Chondrocyte (in vitro differentiated cells): Measurements from ENCODE around the gene CELSR3. TPM values are rescaled to one million over a fixed set of nuclear protein-coding genes. Genes with fewer than 3 reads are reported as not detected.

ENCODE experiments used
- DNase-seq: peaks from one replicate; pipeline ENCODE4 v3.0.0; 2021; ENCODE audit warnings: mixed read lengths, low spot score
- H3K27ac Mint-ChIP-seq: one replicate; pipeline ENCODE4 v1.8.0; 2021; ENCODE audit warnings: mild to moderate bottlenecking, moderate library complexity, mixed read lengths; ENCODE audit not compliant: unreplicated experiment
- H3K27me3 Mint-ChIP-seq: 2 replicates; pipeline ENCODE4 v1.8.0; 2021; ENCODE audit warnings: low read depth, mixed read lengths
- H3K36me3 Mint-ChIP-seq: 2 replicates; pipeline ENCODE4 v1.8.0; 2021; ENCODE audit warnings: low read depth, mixed read lengths
- H3K4me1 Mint-ChIP-seq: 2 replicates; pipeline ENCODE4 v1.8.0; 2021; ENCODE audit warnings: low read depth, mild to moderate bottlenecking, mixed read lengths
- H3K4me3 Mint-ChIP-seq: one replicate; pipeline ENCODE4 v1.8.0; 2021; ENCODE audit warnings: mild to moderate bottlenecking, moderate library complexity, mixed read lengths; ENCODE audit not compliant: unreplicated experiment
- H3K9me3 Mint-ChIP-seq: 2 replicates; pipeline ENCODE4 v1.8.0; 2021; ENCODE audit warnings: low read depth, mixed read lengths
- CTCF ChIP-seq: fragments of 200-600 bp; sonication (generic); IDR thresholded peaks from 2 replicates; pipeline ENCODE4 v1.5.0; 2021; ENCODE audit warnings: antibody characterized with exemption, mild to moderate bottlenecking, moderate library complexity
- total RNA-seq: library from RNA; stranded (reverse); gene quantifications from 3 replicates; pipeline ENCODE4 v1.2.1, GENCODE V29; 2021

The CELSR3 gene
- total RNA-seq, 1 donor from 2014 or later, result 11.4 TPM

GRCh38 chr3:48642605-48643004 is 20.1 kb downstream of the CELSR3 start:
- DNase-seq, result no peak
- H3K36me3 Mint-ChIP-seq, result peaks cover 22% of the 10 kb centered on the region
- no peak overlapping the region for H3K27ac Mint-ChIP-seq
- H3K27me3 Mint-ChIP-seq, result no peaks in the 10 kb centered on the region
- no peak for TF ChIP-seq CTCF
- H3K9me3 Mint-ChIP-seq, result no peaks in the 10 kb centered on the region
- no peak overlapping the region for H3K4me3 Mint-ChIP-seq
- no peaks in the 10 kb centered on the region for H3K4me1 Mint-ChIP-seq

GRCh38 chr3:48641396-48641795 is 21.3 kb downstream of the CELSR3 start:
- peaks cover 8% of the 10 kb centered on the region for H3K4me1 Mint-ChIP-seq
- no peaks in the 10 kb centered on the region for H3K9me3 Mint-ChIP-seq
- H3K36me3 Mint-ChIP-seq, result peaks cover 18% of the 10 kb centered on the region
- H3K27me3 Mint-ChIP-seq, result no peaks in the 10 kb centered on the region
- no peak overlapping the region for H3K27ac Mint-ChIP-seq
- TF ChIP-seq CTCF, result no peak
- H3K4me3 Mint-ChIP-seq, result no peak overlapping the region
- DNase-seq, result no peak

- no peak for TF ChIP-seq CTCF
- Mint-ChIP-seq H3K9me3 (no peaks in the 10 kb centered on the region), H3K27me3 (no peaks in the 10 kb centered on the region), H3K36me3 (peaks cover 17% of the 10 kb centered on the region), H3K4me3 (no peak overlapping the region), H3K27ac (no peak overlapping the region), H3K4me1 (peaks cover 15% of the 10 kb centered on the region)
- no peak for DNase-seq
These were observed 22.6 kb downstream of the CELSR3 start for GRCh38 chr3:48639944-48640606.

- H3K27me3 Mint-ChIP-seq, result no peaks in the 10 kb centered on the region
- H3K4me3 Mint-ChIP-seq, result no peak overlapping the region
- no peak for TF ChIP-seq CTCF
- peaks cover 13% of the 10 kb centered on the region for H3K36me3 Mint-ChIP-seq
- peaks cover 32% of the 10 kb centered on the region for H3K4me1 Mint-ChIP-seq
- no peak for DNase-seq
- no peaks in the 10 kb centered on the region for H3K9me3 Mint-ChIP-seq
- no peak overlapping the region for H3K27ac Mint-ChIP-seq
These were observed 25.4 kb downstream of the CELSR3 start for GRCh38 chr3:48637305-48637704.

GRCh38 chr3:48636149-48636655 is 26.5 kb downstream of the CELSR3 start:
- H3K9me3 Mint-ChIP-seq, result no peaks in the 10 kb centered on the region
- peaks cover 13% of the 10 kb centered on the region for H3K36me3 Mint-ChIP-seq
- no peak for TF ChIP-seq CTCF
- DNase-seq, result no peak
- peaks cover 35% of the 10 kb centered on the region for H3K4me1 Mint-ChIP-seq
- H3K27ac Mint-ChIP-seq, result peak overlapping the region; percentile 89
- H3K4me3 Mint-ChIP-seq, result peak overlapping the region; percentile 90
- H3K27me3 Mint-ChIP-seq, result no peaks in the 10 kb centered on the region
